Measurements from ENCODE around the gene ADGRD1. TPM values are rescaled to one million over a fixed set of nuclear protein-coding genes. Genes with fewer than 3 reads are reported as not detected.
"Not testable (repeated sequence)": the region's sequence is repeated elsewhere in the genome, so short reads cannot be mapped to it uniquely, and the experiment has no call there.

ADGRD1 gene
- total RNA-seq, 1 experiment from 2014 or later, result 0.97 TPM

DNA sequence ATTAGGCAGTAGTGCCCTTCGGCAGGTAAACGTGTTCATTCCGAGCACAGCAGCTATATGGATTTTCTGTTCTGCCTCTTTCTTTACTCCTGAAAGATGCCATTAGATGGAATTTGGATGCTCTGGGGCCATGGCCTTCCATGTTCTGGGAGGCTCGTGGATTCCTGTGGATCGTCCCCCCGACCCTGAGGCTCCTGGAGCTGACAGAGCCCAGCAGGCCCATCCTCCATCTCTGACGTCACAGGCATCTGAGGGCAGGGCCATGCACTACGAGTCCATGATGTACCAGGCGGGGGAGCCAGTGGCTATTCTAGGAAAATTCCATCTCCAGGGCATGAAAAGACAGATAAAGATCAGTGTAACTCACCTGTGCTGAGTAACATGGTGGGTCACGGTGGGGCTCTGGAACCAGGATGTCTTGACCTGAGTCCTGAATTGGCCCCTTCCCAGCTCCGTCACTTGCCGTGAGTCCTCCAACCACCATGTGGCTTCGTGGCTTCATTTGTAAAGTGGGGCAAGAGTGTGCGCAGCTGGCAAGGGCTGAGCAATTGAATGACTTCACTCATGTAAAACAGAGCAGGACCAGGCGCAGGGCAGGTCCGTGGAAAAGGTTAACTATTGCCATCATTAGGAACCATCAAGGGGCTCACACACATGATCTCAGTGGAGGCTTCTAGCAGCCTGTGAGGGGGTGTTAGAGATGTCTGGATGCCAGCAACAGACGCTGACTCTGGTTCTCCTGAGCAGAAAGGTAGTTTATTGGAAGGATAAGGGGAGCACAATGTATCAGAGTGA lies 115.4 kb downstream of the ADGRD1 start:
- H3K27me3 ChIP-seq (ENCODE audit: control insufficient read depth, insufficient read depth, low read length); H3K36me3 ChIP-seq (replicated peaks; ENCODE audit: control insufficient read depth, insufficient read depth, low read length); H3K4me3 ChIP-seq (ENCODE audit: insufficient read depth, low read depth, low read length): not testable (repeated sequence)
- DNase-seq, result peak; percentile 65

DNA sequence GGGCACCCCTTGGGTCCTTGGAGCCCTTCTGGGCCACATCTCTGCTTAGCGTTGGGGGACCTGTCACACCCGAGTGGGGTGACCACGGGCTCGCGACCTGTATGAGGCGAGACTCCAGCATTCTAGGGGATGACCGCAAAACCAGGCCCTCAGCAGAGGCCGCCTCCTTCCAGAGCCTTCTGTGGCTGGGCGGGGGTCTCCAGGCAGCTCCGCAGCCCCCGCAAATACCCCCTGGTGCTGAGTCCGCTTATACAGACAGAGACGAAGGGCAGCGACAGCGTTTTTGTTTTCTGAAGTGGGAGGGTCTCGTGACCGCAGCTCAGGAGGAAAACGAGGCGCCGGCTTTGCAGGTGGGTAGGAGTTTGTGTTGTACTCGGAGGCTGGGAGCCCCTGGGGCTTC lies 116.4 kb downstream of the ADGRD1 start:
- not testable (repeated sequence) for H3K36me3 ChIP-seq (replicated peaks; ENCODE audit: control insufficient read depth, insufficient read depth, low read length); H3K4me3 ChIP-seq (ENCODE audit: insufficient read depth, low read depth, low read length); DNase-seq; H3K27me3 ChIP-seq (ENCODE audit: control insufficient read depth, insufficient read depth, low read length)

DNA sequence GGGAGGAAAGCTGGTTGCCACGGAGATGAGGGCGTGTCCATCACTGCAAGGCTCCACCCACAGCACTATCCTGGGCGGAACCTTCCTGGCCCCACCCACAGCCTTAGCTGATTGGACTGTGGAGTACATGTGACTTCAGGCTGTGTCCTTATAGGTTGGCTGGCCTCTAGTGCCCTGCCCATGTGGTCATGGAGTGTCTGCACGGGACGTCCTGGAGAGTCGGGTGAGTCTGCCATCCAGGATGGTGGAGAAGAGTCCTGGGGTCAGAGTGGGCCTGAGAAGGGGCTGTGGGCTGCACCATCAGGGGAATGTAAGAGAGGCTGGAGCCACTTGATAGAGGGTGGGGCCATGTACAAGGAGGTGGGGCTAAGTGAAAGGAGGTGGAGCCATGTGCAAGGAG lies 117.0 kb downstream of the ADGRD1 start:
- DNase-seq, result peak; percentile 52

DNA sequence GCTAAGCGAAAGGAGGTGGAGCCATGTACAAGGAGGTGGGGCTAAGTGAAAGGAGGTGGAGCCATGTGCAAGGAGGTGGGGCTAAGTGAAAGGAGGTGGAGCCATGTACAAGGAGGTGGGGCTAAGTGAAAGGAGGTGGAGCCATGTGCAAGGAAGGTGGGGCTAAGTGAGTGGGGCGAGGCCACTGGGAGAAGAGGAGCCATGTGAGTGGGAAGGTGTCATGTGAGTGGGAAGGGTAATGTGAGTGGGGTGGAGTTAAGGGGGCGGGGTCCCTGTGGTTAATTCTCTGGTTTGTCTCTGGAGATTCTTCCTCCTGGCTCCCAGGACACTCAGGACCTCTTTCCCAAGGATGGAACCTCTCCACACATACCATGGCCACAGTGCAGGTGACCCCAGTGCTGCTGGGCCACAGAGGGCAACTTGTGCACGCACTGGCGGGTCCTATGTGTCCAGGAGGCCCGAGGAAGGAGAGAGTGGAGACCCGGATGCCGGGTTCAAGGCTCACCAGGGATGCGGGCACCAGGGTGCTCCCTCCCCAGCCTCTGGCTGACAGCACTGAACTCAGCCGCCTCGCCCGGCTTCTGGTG lies 117.6 kb downstream of the ADGRD1 start:
- H3K4me3 ChIP-seq (ENCODE audit: insufficient read depth, low read depth, low read length); H3K27me3 ChIP-seq (ENCODE audit: control insufficient read depth, insufficient read depth, low read length); H3K36me3 ChIP-seq (replicated peaks; ENCODE audit: control insufficient read depth, insufficient read depth, low read length): not testable (repeated sequence)
- DNase-seq, result peak; percentile 31

More for the DNA sequence above, 117.0 kb downstream of the ADGRD1 start:
- H3K27me3 ChIP-seq (ENCODE audit: control insufficient read depth, insufficient read depth, low read length); H3K36me3 ChIP-seq (replicated peaks; ENCODE audit: control insufficient read depth, insufficient read depth, low read length); H3K4me3 ChIP-seq (ENCODE audit: insufficient read depth, low read depth, low read length): not testable (repeated sequence)

DNA sequence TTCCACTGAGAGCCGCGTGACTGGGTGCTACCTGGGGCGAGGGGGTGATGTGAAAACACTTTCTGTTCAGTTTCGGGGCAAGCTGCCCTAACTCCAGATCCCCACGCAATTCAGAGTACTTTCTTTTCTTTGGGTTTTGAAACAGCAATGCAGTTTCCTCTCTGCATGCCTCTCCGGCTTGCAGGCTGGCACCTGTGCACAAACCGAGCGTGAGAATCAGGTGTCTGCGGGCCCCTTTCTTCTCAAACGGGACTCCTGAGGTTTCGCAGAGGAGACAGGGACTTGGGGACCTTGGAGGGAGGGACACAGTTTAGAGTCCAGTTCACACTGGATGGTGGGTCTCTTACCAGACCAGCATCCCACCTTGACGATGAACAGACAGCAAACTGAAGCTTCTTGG lies 118.2 kb downstream of the ADGRD1 start:
- H3K36me3 ChIP-seq (replicated peaks; ENCODE audit: control insufficient read depth, insufficient read depth, low read length); H3K4me3 ChIP-seq (ENCODE audit: insufficient read depth, low read depth, low read length); H3K27me3 ChIP-seq (ENCODE audit: control insufficient read depth, insufficient read depth, low read length); DNase-seq: not testable (repeated sequence)

DNA sequence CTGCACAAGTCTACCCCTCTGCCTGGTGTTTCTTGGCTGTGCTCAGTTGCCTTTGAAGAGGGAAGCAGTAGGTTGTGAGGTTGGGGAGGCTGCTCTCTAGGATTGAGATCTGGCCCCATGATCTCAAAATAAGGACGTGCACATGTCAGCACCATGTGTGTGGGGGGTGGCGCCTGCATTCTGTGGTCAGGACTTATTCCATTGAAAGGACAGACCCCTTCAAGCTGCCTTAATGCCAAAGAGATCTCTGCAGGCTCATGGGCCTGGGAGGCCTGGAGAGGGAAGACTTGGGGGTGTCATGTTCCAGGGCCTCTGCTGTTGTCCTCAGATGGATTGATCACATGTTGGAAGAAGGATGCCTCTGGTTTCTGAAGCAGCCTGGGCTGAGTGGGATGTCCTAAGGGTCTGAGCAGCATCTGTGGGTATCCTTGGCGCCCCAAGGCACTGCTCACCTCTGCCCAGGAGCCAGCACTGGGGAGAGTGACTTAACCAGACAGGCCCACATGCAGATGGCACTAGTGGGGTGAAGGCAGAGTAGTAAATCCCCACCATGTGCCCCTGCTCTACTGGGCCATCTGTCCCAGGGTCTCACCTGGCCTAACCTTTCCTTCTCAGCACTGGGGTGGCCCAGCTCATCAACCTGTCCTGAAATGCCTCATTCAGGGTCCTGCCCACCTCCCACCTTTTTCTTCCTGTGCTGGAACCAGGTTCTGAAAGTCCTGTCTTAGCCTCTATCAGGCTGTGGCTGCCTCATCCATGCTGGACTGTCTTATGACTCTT lies 118.9 kb downstream of the ADGRD1 start:
- DNase-seq, result no peak
- Histone ChIP-seq H3K36me3 (replicated peaks; ENCODE audit: control insufficient read depth, insufficient read depth, low read length) (no peaks in the 10 kb centered on the region), H3K4me3 (ENCODE audit: insufficient read depth, low read depth, low read length) (no peak overlapping the region), H3K27me3 (ENCODE audit: control insufficient read depth, insufficient read depth, low read length) (no peaks in the 10 kb centered on the region)

DNA sequence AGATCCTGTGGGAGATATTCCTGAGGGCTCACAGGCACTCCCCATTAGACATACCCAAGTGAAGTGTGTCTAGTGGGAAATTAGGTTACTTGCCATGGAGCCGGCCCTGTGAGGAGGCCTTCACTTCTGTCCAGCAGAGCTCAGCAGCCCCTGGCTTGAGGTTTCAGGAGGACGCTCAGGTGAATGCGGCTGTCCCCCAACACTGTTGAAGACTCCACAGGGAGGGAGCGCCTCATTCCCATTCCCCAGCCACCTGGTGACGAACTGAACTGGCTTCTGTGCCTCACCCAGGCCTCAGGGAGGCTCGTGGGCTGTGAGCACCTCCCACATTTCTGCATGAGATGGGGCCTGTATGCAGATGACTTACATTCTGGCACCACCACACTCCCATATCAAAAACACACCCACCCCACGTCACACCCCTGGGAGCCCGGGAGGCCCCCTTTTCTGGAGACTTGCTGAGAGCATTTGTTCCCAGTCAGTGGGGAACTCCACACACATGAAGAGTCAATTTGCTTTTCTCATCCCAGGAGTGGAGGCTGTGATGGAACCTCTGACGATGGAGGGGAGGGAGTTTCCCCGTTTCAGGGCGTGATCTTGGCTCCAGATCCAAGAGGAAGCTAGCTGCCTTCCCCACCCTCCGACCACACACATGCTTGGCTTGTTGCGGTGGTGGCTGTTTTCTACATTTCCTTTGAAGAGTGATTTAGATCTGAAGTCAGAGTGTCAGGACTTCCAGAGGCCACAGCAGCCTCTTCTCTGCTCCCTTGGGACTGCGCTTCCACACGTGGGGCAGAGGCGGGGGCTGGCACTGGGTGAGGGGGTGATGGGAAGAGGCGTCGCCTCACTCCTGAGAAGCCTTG lies 120.7 kb downstream of the ADGRD1 start:
- H3K4me3 ChIP-seq (ENCODE audit: insufficient read depth, low read depth, low read length), result no peak overlapping the region
- DNase-seq, result peak; percentile 48
- H3K36me3 ChIP-seq (replicated peaks; ENCODE audit: control insufficient read depth, insufficient read depth, low read length), result no peaks in the 10 kb centered on the region
- H3K27me3 ChIP-seq (ENCODE audit: control insufficient read depth, insufficient read depth, low read length), result no peaks in the 10 kb centered on the region

DNA sequence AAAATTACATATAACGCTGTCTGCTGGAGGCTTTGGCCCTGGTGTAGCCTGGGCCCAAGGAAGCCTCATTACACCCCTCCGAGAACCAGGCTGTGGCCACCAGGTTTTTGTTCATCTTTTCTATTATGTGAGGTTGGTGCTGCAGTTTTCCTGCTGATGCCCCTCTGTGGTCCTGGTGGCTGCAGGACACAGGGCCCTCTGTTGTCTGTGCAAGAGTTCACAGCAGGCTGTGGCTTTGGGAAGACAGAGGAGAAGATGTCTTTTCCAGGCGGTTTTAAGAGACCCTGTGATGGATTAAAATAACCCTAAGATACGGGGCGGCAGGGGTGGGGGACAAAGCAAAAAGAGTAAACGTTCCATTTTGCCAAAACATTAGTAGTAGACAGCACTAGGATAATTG lies 121.5 kb downstream of the ADGRD1 start:
- no peaks in the 10 kb centered on the region for H3K36me3 ChIP-seq (replicated peaks; ENCODE audit: control insufficient read depth, insufficient read depth, low read length)
- H3K27me3 ChIP-seq (ENCODE audit: control insufficient read depth, insufficient read depth, low read length), result no peaks in the 10 kb centered on the region
- no peak overlapping the region for H3K4me3 ChIP-seq (ENCODE audit: insufficient read depth, low read depth, low read length)
- peak; percentile 48 for DNase-seq

DNA sequence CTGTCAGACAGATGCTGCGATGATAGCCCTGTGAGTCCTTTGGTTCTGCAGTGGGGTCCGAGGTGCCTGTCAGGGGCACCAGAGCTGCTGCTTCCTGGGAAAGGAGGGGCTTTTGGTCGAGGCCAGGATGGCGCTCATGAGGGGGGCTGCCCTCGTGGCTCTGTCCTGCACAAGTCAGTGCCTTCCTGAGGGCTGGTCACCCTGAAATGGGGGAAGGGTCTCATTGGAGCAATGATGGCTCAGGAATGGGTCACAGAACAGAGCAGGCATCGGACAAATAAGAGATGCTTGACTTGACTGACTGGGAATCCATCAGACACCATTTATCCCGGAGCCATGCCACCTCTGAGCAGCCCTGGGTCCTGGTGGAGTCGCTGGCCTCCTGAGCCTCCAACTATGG lies 121.9 kb downstream of the ADGRD1 start:
- H3K4me3 ChIP-seq (ENCODE audit: insufficient read depth, low read depth, low read length), result no peak overlapping the region
- peak; percentile 33 for DNase-seq
- H3K36me3 ChIP-seq (replicated peaks; ENCODE audit: control insufficient read depth, insufficient read depth, low read length), result no peaks in the 10 kb centered on the region
- H3K27me3 ChIP-seq (ENCODE audit: control insufficient read depth, insufficient read depth, low read length), result no peaks in the 10 kb centered on the region

DNA sequence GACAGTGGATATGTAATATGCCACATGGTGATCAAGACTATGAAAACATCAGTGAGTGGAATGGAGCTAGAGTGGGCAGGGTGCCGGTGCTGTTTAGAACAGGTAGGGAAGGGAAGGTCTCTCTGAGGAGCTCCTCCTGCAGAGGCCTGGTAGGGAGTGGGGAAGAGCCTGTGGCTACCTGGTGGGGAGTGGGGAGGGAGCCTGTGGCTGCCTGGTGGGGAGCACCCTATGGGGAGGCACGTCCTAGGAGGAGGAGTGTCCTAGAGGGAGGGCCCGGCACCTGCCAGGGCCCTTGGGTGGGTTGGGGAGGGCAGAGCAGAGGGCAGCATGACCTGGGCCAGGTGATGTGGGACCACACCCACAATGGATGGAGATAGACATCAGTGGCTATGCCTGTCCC lies 122.6 kb downstream of the ADGRD1 start:
- Histone ChIP-seq H3K4me3 (ENCODE audit: insufficient read depth, low read depth, low read length) (no peak overlapping the region), H3K36me3 (replicated peaks; ENCODE audit: control insufficient read depth, insufficient read depth, low read length) (no peaks in the 10 kb centered on the region), H3K27me3 (ENCODE audit: control insufficient read depth, insufficient read depth, low read length) (no peaks in the 10 kb centered on the region)
- DNase-seq, result peak; percentile 37

DNA sequence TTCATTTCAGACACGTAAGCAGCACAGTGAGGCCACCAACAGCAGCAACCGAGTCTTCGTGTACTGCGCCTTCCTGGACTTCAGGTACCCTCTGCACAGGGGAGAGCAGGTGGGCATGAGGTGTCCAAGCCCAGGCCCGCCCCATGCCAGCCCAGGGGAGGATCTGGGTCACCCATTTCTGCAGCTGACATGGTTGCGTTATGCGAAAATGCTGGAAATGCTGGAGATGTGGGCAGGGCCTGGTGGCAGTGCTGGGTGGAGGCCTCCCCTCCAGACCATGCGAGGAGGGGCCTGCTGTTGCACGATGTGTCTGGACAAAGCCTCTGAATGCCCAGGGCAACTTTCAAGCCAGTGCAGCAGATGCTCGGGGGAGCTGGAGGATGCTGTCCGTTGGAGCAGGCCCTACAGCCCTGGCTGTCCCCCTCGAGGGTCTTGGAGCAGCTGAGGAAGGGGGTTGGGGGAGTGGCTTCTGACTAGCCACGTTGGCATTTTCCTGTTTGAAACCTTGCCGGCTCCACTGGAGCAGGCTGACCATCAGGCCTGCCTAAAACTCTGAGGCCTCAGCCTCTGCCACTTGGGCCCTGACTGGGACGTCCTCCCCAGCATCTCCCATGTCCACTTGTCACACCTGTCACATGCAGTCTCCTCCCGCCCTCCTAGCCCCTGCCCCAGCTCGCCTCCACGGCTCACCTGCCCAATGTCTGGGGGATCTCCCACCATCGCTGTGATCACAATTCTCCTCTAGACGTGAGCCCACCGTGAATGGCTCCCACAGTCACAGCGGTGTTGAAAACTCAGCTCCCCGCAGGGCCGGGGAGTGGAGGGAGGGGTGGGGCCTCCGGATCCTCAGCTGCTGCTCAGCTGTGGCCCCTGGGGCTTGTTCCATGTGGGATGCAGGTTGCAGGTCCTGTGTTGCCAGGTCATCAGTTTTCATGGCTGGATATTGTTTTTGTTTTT lies 123.4 kb downstream of the ADGRD1 start:
- DNase-seq, result peak; percentile 36

DNA sequence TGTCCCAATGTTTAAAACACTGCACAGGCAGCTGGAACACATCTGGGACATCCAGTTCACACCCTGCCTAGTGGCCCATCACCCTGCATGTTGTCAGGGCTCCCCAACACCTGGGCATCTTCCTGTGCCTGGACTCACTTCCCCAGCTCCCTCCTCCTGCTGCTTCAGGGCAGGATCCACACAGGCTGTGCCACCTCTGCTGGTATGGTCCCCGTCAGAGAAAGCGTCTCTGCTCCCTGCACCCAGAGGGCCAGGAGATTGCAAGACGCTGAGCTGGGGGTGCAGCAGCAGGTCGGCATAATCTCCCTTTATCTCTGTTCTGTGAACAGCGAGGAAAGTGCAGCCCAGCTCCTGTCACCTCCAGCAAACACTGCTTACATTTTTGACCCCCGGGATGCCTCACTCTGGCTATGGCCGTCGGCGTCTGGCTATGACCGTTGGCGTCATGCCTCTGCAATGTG lies 124.3 kb downstream of the ADGRD1 start:
- Histone ChIP-seq H3K27me3 (ENCODE audit: control insufficient read depth, insufficient read depth, low read length) (no peaks in the 10 kb centered on the region), H3K36me3 (replicated peaks; ENCODE audit: control insufficient read depth, insufficient read depth, low read length) (no peaks in the 10 kb centered on the region), H3K4me3 (ENCODE audit: insufficient read depth, low read depth, low read length) (no peak overlapping the region)
- no peak for DNase-seq

More for the DNA sequence above, 123.4 kb downstream of the ADGRD1 start:
- Histone ChIP-seq H3K36me3 (replicated peaks; ENCODE audit: control insufficient read depth, insufficient read depth, low read length) (no peaks in the 10 kb centered on the region), H3K27me3 (ENCODE audit: control insufficient read depth, insufficient read depth, low read length) (no peaks in the 10 kb centered on the region), H3K4me3 (ENCODE audit: insufficient read depth, low read depth, low read length) (no peak overlapping the region)
